ENCODE data around the gene UMPS.
"Not testable (repeated sequence)": the region's sequence is repeated elsewhere in the genome, so short reads cannot be mapped to it uniquely, and the experiment has no call there.

The UMPS gene

DNA sequence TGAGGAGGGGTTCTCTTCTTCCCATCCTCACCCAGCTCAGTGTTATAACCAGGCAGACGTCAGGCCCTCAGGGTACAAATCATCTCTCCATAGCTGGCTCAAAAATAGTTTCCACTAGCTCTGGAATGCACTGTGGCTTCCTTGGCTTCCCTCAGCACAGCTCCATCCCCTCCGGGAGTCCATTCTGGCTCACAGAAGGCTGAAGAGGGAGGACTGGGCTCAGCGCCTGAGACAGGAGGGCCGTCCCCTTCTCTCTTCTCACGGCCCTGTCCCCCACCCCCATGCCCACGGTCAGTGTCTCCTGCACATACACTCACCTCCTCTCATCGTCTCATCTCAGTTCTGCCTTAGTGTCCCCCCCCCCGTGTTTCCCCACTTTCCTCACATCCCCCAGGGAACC lies 50.1 kb downstream of the UMPS start:
- DNase-seq (ENCODE audit: low spot score), result no peak

DNA sequence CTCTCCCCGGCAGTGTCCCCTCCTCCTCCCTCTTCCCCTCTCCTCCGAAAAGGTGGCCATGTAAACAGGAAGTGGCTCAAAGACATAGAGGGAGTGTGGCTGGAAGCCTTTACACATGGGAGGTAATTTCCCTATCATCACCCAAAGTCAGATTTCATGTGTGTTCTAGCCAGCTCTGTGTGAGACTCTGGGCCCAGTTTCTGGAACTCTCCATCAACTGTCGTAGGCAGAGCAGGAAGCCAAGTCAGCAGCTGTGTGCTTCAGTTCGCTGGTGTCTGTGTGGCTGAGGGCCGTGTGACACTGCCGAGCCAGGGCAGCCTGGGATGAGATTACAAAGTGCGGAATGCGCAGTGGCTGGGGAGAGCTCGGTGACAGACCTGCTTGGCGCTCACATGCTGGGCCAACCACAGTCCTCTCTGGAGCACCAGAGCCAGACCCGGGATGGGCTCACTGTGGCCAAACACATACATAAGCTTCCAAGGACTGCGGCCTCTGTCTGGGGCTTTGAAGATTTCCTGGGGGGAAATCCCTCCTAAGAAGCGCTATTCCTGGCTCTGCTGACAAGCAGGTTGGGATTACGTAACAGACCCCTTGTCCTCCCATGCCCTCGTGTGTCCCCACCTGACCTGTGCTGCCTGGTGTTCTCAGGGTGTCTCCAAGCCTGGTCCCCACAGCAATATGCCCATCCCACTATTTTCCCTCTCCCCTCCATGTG lies 50.7 kb downstream of the UMPS start:
- DNase-seq (ENCODE audit: low spot score), result no peak

DNA sequence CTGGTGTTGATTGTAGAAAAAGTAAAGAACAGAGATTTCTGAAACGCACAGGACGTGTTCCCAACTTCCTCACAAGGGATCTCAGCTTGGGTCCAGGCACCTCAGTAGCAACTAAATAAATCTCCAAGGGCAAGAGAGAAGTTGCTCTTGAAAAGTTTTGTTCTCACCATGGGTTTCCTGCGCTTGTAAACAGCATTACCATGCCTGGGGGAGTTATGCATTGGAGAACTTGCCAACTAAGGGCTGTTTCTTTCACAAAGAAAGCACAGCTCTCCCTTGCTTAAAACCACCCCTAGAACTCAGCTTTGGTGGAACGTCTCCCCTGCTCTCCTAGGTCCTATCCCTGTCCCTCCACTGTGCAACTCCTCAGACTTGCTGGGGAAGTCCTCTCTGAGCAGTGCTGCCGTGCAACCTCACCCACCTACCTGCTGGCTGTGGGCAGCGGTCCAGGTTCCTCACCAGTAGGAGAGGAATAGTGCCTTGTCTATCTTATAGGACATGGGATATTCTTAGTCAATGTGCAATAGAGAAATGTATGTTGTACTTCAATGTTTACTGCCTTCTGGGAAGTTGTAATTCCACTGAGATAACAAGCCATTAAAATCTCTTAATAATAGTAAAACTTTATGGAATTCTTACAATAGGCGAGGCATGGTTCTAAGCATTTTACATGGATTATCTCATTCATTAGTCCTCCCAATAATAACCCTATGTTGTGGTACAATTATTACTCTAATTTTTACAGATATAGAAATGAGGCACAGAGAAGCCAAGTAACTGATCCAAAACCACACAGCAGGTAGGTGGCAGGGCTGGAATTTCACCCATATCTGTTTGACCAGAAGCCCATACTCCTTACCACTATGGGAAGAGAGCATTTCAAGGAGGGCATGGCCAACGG lies 51.5 kb downstream of the UMPS start:
- no peak for DNase-seq (ENCODE audit: low spot score)

DNA sequence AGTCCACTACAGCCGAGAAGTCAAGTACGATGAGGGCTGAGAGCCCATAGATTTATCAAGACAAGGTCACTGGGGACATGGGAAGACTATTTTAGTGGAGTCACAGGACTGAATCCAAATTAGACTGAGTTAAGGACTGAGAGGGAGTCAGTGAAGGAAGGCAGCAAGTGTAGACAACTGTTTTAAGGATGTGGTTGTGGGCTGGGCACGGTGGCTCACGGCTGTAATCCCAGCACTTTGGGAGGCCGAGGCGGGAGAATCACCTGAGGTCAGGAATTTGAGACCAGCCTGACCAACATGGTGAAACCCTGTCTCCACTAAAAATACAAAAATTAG lies 52.1 kb downstream of the UMPS start:
- DNase-seq (ENCODE audit: low spot score), result not testable (repeated sequence)

DNA sequence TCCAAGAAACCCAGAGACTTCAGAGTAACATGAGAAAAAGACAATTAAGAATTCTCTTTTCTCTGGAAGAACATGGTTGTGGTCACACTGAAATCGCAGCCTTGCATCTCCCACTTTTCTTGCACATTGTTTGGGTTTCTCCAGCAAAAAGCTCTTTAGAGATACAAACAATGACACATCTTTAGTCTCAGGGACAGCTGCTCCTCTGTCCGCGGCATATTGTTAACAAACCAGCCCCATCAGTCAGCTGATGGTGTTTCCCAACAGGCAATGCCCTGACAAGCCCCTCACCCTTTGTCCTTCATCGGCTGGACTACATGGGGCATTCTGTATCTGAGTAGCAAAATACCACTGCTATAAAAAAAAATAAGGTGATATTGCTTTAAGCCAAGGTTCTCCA lies 53.4 kb downstream of the UMPS start:
- no peak for DNase-seq (ENCODE audit: low spot score)

DNA sequence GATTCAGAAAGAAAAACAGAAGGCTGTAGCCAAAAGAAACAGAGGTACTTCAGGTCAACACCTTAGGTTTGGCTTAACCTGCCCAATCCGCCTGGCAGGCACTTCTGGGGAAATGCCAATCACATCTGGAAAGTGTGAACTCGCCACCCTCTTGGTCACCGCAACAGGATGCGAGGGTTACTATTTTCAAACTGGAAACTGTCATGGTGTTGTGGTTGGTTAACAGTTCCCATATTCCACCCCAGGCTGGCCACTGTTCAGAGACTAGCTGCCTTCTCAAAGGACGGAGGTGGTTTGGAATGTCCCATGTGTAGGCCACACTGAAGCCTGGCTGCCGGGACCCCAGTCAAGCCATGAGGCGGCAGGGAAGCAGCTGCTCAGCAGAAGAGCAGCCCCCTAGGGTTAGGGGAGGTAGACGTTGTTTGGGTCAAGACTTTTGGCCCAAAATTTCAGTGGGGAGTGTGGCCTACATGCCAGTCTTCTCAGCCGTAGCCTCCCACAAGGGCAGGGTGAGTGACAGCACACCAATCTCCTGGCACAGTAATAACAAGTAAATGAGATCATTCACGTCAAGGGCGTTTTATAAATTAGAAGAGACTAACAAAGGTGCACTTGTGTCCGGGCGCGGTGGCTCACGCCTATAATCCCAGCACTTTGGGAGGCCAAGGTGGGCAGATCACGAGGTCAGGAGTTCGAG lies 54.6 kb downstream of the UMPS start:
- no peak for DNase-seq (ENCODE audit: low spot score)

DNA sequence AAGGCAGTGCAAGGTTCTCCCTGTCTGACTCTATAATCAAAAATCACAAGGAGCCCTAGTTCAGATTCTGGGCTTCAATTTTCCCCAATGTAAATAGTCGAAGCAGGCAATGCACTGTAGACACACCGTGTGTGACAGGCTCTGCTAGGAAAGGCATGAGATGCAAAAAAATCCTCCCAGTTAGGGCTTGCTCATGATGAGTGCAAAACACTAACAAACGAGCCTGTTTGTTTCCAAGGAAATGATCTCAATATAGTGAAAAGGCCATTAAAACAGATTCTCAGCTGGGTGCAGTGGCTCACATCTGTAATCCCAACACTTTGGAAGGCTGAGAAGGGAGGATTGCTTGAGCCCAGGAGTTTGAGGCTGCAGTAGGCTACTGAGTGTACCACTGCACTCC lies 55.7 kb downstream of the UMPS start:
- no peak for DNase-seq (ENCODE audit: low spot score)

DNA sequence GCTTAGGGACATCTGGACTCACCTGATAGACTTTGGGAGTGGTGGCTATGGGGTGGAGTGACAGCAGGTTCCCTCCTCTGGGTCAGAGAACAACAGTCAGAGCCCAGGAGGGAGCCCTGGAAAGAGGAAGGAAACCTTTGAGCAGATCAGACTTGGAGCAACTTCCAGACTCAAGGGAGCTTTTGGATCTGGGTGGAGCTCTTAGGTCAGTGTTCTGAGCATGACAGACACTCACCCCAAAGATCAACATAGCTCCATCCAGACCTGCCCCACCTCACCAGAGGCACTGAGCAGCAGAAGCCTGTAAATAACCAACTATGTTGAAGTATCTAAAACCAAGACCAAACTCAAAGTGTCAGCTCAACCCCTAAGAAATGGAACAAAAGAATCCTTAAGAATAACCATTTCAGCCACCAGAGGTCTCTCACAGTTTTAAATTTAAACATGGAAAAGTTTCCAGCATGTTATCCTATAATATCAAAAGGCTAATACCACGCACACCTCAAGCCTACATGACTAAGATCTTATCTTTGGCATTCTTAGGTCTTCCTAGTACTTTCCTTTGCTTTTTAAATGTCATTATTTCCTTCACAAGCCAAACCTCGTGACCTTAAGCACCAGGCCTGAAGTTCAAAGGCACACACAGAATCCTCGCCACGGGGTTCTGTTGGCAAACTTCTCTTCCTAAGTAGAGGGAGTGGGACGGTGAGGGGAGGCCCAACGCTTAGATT lies 56.4 kb downstream of the UMPS start:
- peak; percentile 68 for DNase-seq (ENCODE audit: low spot score)

DNA sequence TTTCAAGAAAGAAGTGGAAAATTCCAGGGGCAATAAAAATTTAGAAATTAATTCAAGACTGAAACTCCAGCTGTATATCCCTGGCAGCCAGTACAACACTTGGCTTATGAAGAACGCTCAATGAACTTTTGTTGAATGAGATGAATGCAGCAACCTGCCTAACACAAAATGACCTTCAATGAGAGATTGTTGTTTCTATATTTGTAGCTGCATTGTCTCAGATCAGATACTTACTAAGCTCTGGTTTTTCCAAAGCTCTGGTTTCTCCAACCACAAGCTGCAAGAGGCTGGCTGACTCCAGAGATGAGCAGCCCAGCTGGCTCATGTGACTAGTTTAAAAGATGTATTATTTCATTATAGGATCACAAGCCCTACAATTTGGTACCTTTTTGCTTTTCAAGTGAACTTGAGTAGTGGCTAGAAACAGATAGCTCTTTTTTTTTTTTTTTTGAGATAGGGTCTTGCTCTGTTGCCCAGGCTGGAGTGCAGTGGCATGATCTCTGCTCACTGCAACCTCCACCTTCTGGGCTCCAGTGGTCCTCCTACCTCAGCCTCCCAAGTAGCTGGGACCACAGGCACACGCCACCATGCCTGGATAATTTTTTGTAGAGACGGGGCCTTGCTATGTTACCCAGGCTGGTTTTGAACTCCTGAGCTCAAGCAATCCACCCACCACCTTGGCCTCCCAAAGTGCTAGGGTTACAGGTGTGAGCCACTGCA lies 57.4 kb downstream of the UMPS start:
- DNase-seq (ENCODE audit: low spot score), result no peak

DNA sequence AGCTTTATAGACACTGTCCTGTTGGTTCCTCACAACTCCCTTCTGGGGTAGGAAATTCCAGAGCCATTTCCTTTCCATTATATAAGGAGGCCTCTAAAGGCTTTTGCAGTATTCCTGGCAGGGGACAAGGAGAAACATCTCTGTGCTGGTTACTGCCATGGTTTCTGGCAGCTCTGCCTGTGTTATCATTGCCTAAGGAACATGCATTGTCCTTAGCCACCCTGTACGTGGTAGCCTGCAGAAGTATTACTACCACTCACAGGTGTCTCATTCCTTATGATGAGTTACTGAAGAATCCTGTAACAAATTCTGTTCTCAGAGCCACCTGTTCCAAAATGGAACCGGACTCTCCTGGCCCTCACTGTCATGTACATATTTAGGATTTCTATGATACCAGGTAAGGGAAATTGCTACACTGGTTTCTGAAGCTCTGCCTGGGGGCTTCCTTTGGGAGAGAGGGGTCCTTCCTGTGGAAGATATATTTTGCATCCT lies 58.0 kb downstream of the UMPS start:
- no peak for DNase-seq (ENCODE audit: low spot score)

DNA sequence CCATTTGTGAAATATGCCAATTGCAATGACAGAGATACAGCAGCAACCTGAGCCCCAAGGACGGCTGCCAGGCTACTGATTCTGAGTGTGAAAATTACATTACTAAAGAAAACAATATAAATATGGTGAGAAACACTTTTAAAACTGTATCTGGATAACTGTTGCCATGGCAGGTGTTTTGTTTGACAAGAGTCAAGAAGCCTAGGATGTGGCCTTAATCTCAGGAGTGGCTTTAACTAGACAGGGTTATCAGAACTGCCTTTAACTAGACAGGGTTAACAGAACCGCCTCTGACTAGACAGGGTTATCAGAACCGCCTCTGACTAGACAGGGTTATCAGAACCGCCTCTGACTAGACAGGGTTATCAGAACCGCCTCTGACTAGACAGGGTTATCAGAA lies 58.9 kb downstream of the UMPS start:
- DNase-seq (ENCODE audit: low spot score), result not testable (repeated sequence)

DNA sequence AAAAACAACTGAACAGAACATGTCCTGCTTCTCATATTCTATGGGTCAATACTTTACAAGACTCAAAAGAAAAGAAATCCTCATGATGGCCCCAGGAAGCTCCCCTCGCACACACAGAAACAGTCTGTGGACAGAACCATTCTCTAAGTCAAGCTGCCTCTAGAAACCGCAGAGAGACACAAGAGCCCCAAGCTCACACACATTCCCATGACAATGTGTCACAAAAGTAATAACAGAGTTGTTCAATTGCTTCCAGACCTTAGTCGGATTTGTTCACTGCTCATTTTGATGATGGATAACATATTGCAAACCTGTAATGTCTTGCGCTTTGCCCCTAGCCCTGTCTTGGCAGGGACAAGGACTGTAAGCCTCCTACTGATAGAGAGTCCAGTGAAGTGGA lies 60.9 kb downstream of the UMPS start:
- no peak for DNase-seq (ENCODE audit: low spot score)

DNA sequence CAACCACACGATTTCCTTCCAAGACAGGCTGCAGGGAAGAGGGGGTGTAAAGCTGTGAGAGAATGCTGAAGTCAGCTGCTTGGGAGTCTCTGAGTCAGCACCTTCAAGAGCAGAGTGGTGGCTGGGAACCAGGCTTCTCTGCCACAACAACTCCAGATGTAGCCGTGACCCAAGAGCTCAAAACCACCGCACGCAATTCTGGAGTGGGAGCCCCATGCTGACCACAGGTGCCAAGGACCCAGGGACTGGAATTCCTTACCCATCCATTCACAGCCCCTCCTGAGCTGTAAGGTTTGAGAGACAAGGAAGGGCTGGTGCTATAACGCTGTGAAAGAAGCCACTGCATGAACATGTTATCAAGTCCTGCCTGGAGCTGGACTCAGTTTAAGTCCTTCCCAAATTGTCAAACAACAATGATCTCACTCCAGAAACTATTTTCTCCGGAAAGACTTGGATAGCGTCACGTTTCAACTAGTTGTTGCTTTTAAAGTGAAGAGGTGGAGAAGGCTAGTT lies 61.4 kb downstream of the UMPS start:
- no peak for DNase-seq (ENCODE audit: low spot score)

DNA sequence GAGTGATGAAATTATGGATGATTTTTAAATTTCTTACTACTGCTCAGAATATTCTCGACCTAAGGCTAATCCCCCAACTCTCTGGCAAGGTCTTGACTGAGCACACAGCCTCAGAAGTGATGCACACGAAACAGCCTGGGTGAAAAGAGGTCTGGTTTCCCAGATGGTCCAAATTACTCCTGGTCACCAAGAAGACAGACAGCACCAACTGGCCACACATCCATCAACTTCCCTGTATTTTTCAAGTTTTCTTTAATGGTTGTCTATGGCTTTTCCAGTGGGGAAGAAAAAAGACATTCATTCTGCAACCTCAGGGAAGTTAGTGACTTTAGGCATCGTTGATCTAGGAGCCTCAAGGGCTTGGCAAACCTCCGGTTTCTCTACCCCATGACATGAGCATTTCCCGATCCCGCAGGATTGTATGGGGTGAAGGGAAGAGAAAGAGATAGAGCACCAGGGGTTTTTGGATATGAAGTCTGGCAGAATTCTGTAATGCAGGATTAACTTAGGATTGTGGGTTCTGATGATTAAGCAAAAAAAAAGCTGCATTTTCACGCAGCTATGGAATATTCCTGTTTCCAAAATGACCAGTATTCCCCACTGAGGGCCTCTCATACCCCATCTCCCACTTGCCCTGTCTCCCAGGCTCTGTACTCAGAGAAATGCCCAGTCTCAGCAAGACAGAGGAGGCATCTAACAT lies 62.2 kb downstream of the UMPS start:
- DNase-seq (ENCODE audit: low spot score), result no peak

DNA sequence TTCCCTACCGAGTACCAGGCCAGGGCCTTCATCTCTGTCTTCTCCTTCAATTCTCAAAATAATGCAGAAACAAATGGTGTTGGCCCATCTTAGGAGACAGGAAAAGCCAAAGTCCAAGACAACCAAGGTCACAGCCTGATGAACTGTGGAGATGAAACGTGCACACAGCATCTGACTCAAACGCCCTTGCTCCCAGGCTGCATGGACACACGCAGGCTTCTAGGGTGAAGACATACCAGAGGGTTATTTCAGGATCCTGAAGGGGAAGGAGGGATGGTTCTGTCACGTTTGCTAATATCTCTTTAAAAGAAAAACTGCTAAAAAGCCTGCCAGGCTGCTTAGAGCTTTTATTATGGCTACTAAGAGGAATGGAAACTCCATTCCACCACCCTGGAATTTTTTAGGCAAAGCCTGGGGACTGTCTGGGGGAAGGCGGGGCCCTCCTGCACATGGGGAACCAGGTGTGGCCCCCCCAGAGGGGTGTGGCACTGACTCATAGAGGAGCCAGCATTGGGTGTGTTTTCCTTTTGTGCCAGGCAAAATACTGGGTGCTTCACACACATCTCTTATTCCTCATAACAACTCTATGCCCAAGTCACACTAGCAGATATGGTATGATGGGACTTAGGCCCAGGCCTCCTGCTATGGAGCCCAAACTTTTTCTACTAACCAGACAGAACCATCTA lies 62.9 kb downstream of the UMPS start:
- peak; percentile 75 for DNase-seq (ENCODE audit: low spot score)

DNA sequence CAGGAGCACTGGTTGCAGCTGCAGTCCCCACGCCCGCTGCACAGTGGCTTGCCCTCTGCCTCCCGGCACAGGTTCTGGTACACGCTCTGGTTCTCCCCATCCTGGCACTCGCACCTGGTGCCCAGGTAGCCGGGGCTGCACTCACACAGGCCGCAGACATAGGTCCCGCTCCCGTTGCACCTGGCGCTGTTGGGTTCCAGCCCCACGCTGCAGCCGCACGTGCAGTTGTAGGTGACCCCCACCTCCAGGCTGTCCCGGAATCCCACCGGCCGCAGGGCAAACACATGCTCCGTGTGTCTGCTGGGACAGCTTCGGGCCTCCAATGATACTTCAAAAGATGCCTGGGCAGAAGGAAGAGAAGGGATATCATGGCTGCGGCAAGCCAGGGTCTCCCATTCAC lies 66.2 kb downstream of the UMPS start:
- no peak for DNase-seq (ENCODE audit: low spot score)

DNA sequence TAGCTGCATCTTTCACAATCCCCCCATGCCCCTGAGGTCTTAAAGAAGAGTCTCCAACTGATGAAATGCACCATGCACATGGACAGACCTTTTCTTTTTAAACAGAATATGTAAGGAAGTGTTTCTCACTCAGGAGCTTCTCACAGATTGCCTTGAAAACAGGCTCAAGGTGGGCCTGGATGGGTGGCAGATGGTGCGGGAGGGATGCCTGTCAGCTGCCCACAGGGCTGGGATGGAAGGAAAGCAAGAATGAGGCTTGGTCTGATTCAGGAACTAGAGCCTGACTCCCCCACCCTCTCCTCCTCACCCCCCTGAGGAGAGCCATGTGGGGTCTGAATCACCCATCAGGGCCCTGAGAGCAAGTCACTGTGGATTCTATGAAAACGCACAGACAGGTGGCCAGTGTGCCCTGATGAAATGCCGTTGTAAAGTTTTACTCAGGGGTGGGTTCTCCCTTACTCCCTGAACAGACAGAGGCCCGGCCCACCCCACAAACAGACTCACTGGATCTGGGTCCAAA lies 67.2 kb downstream of the UMPS start:
- no peak for DNase-seq (ENCODE audit: low spot score)

All from SW480 (cell line).